HG02623 (cell line): ENCODE data around the gene GPR55.

Experiments
- ATAC-seq: cut with Tn5 transposase; IDR thresholded peaks from one replicate; pipeline ENCODE4 v1.9.1; 2021; ENCODE audit warnings: moderate library complexity; ENCODE audit not compliant: unreplicated experiment

Gene GPR55

DNA sequence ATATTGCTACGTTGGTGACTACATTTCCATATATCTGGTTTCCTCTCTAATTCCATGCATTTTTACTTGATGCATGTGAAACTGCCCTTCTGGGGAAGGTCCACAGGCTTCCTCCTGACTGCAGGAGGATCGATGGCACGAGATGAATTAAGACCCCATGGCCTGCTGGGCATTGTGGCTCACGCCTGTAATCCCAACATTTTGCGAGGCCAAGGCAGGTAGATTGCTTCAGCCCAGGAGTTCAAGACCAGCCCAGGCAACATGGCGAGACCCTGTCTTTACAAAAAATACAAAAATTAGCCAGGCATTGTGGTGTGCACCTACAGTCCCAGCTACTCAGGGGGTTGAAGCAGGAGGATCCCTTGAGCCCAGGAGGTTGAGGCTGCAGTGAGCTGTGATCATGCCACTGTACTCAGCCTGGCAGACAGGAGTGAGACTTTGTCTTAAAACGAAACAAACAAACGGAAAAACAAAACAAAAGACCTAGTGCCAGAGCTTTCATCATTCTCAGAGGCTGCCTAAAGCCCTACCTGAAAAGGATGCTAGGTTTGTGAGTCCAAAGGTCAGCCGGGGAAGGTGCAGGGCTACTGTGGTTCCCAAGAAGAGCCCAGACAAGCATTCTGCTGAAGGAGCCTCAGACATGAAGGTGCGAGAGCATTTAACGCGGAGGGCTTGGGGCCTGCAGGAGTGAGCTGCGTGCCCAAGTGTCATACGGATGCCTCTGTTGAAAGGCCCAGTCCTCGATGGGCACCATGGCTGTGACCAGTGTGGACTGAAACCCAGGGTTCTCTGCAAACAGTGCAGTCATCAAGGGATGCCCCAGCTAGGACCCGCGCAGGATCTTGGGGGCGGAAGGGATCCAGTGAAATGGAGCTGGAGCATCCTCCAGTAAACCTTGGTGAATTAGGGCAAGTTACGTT lies 21.6 kb downstream of the GPR55 start:
- no peak for ATAC-seq

DNA sequence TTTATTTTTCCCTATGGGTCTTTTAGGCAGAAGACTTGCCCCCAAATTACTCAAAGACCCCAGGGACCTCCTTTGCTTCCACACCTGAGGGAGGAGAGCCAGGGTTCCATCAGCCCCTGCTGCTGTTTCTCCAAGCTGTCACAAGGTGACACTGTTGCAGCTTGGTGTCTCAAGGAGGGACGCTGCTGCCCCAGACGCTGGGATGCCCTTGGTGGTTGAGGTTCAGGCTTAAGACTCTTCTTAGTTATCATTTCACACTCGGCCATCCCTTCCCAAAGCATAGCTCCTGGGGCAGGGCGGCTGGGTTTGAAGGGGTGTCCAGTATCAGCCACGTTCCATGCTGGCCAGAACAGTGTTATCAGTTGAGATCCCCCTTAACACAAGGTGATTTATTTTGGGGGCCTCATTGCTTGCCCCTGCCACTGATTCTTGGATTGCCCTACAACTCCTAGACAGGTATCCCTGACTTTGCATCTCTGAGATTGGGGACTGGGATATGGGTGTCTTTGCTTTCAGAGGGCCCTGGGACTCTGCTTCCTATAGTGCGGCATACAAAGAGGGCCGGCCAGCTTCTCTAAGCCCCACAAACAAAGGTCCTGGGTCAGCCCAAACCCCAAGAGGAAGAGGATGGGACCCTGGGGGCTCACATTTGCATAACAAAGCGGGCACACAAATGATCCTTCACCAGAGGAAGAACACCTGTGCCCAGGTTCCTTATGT lies 22.7 kb downstream of the GPR55 start:
- ATAC-seq = peak; percentile 41

DNA sequence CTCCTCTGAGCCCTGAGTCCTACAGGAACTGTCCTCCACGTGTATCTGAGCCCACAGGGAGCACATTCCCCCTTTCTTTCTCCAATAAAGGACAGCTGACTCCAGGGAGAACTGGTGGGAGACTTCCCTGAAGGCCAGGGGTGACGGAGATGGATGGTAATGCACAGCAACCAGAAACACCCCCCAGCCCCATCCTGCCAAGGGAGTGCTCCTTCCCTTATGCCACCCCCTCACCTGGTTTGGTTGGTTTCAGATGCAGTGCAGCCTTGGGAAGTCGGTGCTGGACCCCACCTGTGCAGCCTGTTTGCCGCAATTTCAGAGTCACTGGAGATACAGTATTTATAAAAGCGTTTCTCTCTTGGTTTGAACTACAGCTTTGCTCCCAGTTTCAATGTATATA lies 24.0 kb downstream of the GPR55 start:
- no peak for ATAC-seq

DNA sequence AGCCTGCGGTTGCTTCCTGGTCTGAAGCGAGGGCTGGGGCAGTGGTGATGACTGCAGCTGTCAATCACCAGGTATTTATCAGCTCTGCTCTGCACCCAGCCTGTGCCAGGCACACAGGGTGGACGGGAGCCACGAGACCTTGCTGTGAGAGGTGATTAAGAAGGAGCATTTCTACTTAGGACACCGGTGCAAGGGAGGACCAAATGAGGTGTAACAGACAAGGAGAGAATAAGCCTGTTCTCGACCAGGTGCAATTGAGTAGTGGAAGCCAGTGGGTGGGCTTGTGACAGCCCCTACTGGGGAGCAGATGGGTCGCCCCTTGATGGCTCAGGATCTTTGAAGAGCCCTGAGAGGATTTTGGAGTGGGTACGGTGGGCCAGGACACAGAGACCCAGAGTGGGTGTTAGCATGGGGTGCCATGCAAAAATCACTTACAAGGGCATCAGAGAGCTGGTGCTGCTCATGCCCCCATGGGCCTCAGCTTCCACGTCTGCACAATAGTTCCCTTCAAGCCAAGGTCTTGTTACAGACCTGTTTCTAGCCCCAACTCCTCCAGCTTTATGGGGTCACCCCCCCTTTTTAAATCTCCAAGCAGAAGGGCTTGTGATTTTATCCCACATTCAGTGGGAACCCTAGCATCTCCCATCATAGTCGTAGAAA lies 24.6 kb downstream of the GPR55 start:
- no peak for ATAC-seq

DNA sequence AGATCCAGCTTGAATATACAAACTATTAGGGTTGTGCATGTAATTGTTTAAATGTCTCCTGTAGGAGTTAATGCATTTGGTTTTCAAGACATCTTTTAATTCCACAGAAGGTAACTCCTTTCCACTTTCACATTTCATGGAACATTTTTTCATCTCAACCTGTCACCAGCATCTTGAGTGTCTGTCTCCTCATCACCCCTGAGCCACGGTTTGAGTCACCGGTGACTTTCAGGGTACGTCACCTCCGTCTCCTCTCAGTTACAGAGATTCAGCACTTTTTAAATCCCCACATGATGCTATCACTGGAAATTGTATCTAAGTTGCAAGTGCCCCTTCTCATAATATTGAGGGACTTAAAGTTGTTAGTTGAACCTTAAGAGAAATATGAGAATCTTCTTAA lies 25.3 kb downstream of the GPR55 start:
- no peak for ATAC-seq

DNA sequence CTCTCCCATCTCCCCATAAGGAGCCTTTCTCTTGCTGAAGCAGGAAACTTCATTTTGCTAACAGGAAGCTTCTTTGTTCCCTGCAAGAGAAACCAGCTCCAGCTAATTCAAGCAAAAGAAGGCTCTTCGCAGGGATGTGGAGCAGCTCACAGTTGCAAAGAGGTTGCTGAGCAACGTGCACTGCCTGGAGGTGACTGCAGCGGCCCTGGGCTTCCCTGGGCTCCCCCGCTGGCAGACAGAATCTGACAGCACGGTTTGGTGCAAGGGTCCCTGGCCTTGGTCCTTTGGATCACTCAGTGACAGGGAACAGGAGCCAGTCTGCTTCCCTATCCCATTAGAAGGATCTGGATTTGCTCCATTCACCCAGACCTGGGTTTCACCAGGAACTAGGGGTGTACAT lies 25.8 kb downstream of the GPR55 start:
- ATAC-seq = no peak

DNA sequence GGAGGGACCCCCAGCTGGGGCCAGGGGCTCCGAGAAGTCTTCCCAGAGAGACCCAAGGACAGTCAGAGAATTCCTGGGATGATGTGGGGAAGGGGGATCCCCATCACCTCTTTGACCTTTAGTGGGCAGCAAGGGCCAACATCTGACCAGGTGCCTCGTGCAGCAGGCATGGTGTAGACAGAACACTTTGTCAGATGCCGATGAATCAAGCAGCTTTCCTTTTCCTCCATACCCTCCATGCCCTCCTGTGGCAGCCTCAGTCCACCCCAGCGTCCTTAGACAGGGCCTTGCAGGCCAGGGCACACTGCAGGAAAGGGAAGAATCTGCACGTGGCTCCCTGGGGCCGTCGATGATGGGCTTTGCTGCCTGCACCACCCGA lies 26.3 kb downstream of the GPR55 start:
- no peak for ATAC-seq

DNA sequence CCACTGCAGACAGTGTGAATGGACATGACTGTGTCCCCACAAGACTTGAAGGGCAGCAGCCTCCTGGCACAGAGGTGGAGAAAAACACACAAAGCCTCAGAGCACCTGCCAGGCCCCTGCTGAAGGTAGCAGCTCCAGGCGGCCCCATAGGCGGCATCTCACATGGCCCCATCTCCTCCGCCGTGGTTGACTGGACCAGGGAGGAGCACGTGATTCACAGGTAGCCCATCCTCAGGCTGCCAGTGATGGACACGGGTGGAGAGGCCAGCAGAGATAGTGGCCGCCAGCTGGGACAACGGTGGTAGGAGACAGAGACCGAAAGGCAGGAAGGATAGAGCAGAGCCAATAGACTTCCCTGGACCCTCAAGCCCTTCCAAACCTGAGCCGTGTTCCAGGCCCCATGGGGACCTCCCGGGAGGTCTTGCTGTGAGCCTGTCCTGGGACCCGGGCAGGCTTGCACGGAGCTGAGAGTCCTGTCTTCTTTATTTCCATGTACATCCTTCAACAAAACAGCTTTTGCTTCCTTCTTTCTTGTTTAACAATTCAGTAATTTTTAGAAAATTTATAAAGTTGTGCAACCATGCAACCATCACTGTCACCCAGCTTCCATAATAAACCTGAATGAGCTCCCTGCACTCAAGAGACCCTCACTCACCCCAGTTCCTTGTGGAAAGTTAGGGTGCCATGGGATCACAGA lies 26.9 kb downstream of the GPR55 start:
- ATAC-seq = no peak

DNA sequence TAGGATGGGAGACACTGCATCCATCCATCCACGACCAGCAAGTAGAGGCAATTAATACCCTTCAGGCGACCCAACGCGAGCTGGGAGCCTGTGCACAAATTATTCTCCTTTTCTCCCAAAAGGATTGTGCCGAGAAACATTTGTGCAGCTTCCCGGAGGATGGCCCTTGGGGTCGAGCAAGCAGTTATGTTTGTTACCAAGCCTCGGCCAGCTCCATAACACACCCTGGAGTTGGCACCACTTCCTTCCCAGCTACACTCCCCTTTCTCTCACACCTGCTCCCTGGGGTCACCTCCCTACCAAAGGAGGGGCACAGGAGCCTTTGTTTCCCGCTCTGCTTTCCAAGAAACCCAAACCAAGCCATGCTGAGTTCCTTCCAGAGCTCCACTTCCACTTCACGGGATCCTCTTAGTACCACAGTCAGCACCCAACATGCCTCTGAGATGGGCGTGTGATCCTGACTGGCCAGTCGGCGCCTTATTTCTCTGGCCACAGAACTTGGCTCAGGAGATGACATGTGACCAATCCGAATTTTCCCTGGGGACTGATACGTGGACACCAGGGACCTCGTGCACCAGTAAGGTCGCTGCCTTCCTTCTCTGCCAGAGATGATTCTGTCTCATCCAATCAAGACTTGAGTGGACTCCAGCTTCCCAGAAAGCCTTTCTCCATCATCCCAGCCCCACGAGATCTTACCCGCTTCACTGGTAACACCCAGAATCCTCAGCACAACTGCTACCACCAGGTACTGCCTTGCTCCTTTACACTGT lies 28.5 kb downstream of the GPR55 start:
- no peak for ATAC-seq

DNA sequence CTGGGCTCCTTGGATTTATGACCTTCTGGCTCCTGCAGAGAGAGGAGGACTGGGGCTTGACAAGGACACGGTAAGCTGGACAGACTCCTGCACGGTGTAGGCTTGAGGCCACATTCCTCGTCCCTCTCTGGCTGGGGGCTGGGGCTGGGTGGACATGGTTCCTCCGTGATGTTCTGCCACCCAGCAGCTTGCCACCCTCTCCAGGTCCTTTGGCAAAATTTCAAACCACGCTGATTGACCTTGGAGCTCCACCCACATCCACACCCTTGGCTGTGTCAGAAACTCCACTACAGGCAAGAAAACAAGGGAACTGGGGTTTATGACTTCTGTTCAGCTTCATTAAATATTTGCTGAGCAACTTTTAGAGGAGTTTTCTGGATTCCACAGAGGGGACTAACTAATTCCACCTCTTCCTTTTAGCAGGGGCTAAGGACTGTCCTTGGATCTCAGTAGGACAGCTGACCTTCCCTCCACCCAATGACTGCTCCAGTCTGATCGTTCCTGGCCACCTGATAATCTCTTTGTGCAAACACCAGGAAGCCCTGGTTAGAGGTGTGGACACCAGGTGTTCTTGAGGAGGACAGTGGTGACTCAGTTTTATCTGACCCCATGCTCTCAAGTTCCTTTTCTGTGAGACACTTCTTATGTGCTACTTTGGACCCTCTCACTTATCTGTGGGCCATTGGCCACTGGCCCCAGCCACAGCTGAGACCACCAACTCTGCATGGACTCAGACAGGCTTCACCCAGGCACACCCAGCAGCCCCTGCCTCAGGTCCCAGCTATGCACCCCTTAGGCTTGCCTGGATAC lies 29.3 kb downstream of the GPR55 start:
- ATAC-seq = no peak

DNA sequence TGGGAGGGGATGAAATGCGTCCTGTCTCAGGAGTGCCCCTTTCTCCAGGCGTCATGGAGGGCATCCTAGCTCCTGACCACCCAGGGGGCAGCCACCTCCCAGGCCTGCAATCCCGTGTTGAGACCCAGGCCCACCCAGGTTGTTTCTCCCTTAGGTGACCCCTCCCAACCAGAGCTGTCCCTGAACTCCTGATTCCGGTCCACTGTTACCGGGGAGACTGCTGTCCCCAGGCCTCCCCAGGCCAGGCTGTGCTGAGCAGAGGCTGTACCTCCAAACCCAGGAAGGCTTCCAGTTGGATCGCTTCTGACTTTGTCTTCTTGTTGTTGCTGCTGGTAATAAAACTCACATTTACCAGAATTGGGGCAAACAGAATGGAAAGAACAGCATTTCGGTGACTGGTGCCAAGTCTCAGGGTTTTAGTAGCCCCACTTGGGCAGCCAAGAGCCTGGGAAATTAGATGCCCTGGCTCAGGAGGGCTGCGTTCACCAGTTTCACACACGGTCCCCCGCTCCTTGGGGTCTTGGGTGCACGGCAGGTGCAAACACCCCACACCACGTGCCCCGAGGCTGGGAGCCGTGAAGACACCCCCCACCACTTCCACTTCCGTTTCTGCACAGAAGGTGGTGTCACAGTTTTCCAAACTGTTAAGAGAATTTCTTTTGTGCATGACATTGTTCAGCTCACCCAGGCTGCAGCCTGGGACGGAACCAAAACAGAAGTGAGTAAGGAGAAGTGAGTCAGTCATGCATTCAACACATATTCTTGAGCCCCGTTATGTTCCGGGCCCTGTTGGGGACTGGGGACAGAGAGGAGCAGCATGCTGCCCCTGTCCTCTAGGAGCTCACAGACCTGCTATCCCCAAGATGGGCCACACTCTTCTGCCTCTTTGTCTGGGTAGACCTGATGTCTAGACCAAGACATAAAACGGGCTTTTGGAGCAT lies 30.9 kb downstream of the GPR55 start:
- ATAC-seq = peak; percentile 51

DNA sequence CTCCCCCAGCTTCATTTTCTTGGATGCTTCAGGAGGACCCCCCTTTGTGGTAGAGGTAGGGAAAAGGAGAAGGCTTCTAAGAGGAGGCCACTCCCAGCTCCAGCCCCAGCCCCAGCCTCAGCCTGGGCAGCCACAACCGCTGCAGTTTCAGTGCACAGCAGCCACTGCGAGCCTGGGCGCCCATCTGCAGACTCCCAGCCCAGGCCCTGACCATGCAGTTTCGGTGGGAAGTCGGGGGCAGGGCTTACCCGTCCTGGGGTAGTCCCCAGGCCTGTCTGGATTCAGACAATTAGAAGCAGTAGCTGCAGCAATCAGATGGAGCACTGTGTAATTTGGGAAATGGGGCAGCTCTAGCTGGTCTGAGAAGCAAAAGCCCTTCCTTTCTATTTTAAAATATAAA lies 31.7 kb downstream of the GPR55 start:
- ATAC-seq = peak; percentile 72

DNA sequence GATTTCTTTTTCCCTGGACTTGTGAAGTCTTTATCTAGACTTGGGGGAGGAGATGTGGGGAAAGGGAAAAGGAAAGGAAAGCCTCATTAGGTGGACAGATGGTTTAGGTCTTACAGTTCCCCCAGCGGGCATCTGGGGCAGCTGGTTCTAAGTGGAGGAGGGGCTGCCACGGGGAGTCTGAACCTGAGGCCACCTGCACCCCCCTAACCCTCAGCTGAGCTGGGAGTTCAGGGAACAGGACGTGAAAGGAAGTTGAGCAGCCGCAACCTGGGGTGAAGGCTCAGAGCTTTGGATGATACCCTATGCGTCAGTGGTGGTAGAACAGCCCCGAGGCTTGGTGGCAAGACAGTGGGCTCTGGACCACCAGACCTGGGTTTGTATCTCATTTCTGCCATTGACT lies 33.5 kb downstream of the GPR55 start:
- ATAC-seq = no peak

DNA sequence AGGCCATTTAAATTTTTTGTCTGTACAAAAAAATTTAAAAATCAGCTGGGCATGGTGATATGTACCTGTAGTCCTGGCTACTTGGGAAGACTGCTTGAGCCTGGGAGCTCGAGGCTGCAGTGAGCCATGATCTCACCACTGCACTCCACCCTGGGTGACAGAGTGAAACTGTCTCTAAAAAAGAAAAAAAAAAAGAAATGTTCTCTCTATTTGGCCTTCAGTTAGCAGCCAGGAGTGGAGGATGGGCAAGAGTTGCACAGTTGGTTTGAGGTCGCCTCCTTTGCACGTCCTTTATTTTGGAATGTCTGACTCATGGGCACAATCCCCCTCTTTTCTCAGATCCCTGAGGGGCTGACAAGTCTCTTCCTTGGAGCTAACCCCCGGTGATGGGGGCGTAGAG lies 34.0 kb downstream of the GPR55 start:
- ATAC-seq = no peak

DNA sequence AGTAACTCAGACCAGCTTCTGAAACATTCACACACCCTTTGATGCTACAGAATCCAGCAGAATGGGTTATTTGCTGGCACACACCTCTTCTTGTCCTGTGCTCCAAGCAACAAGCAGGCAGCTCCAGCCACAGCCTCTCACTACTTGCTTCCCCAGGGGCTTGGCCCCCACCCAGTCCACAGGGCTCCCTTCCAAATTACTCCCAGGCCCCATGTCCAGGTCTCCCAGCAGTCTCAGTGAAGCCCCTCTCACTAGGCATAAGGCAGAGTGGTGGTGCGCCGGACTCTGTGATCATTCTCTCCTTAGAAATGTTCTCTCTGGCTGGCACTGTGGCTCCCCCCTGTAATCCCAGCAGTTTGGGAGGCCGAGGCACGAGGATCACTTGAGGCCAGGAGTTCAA lies 34.4 kb downstream of the GPR55 start:
- ATAC-seq = no peak

DNA sequence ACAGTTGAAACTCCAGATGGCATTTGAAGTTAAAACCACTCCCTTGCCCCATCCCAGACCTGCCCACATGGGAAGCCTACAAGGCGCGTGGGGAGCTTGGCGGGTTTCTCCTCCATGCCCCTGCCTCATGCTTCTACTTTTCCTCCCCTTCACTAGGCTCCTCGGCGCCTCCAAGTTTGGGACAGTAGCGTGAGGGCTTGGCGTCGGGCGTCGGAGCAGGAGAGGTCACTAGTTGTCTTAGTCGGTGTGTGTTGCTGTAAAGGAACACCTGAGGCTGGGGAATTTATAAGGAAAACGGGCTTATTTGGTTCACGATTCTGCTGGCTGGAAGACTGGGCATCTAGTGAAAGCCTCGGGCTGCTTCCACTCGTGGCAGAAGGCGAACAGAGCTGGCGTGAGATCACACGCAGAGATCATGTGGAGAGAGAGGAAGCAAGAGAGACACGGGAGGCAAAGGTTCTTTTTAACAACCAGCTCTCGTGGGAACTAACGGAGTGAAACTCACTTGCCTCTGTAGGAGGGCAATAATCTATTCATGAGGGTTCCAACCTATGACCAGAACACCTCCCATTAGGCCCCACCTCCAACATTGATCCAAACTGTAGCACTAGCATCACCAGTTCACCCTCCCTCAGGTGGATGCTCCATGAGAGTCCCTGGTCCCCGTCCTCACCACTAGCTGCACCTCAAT lies 35.0 kb downstream of the GPR55 start:
- ATAC-seq = no peak

DNA sequence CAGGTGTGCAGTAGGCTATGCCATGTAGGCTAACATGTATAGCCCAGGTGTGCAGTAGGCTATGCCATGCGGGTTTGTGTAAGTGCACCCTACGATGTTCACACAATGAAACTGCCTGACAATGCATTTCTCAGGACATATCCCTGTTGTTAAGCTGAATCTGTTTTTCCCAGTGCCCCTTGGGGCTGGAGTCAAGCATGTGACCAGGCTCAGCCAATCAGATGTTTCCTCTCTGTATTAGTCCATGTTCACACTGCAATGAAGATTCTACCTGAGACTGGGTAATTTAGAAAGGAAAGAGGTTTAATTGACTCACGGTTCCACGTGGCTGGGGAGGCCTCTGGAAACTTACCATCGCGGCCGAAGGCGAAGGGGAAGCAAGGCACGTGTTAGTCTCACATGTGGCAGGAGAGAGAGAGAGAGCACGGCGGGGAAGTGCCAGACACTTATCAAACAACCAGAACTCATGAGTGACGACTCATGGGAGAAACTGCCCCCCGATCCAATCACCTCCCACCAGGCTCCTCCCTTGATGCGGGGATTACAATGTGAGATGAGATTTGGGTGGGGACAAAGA lies 36.1 kb downstream of the GPR55 start:
- ATAC-seq = no peak

DNA sequence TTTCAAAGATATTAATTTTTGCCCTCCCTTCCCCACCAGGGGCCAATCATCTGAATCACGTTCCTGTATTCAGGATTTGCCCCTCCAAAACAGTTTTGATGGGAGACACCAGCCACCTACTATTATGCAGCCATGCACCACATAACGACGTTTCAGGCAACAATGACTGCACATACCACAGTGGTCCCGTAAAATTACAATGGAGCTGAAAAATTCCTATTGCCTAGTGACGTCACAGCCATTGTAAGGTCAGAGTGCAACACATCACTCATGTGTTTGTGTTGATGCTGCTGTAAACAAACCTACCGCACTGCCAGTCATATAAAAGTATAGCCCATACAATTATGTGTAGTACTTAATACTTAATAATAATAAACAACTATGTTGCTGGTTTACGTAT lies 37.7 kb downstream of the GPR55 start:
- ATAC-seq = no peak
